ENCODE results near the gene EBF4.

- TF ChIP-seq CTCF (conservative IDR thresholded peaks at IDR 0.05): no peak
- no peak for TF ChIP-seq ZFX (IDR thresholded peaks at IDR 0.05)
Measured at GRCh38 chr20:2740702-2741101, 48.1 kb downstream of the EBF4 start.

Data from C4-2B (cell line).